ENCODE data around the gene EMC1. TPM values are rescaled to one million over a fixed set of nuclear protein-coding genes. Genes with fewer than 3 reads are reported as not detected.
"Not testable (repeated sequence)": the region's sequence is repeated elsewhere in the genome, so short reads cannot be mapped to it uniquely, and the experiment has no call there.

Gene EMC1
- total RNA-seq, 1 donor from 2014 or later: 63.8 TPM

- TF ChIP-seq CTCF (IDR thresholded peaks at IDR 0.05; ENCODE audit: unreplicated experiment): no peak
These were observed 30.3 kb downstream of the EMC1 start for GRCh38 chr1:19220991-19221390.

GRCh38 chr1:19220080-19220846 is 31.1 kb downstream of the EMC1 start:
- Mint-ChIP-seq H3K27me3 (ENCODE audit: low read depth) (no peaks in the 10 kb centered on the region), H3K27ac (peak overlapping the region; percentile 14), H3K4me1 (no peaks in the 10 kb centered on the region), H3K4me3 (no peak overlapping the region), H3K36me3 (peaks cover 45% of the 10 kb centered on the region), H3K9me3 (no peaks in the 10 kb centered on the region)
- no peak for DNase-seq (ENCODE audit: low spot score in 2 of 2, unreplicated experiment in 2 of 2)
- TF ChIP-seq CTCF (IDR thresholded peaks at IDR 0.05; ENCODE audit: unreplicated experiment): no peak

More at GRCh38 chr1:19220991-19221390, 30.3 kb downstream of the EMC1 start:
- Mint-ChIP-seq H3K27ac (no peak overlapping the region), H3K4me3 (no peak overlapping the region), H3K27me3 (ENCODE audit: low read depth) (no peaks in the 10 kb centered on the region), H3K9me3 (no peaks in the 10 kb centered on the region), H3K36me3 (peaks cover 48% of the 10 kb centered on the region), H3K4me1 (no peaks in the 10 kb centered on the region)
- DNase-seq (ENCODE audit: low spot score in 2 of 2, unreplicated experiment in 2 of 2): no peak

GRCh38 chr1:19219451-19219850 is 31.9 kb downstream of the EMC1 start:
- Mint-ChIP-seq H3K36me3 (peaks cover 41% of the 10 kb centered on the region), H3K27me3 (ENCODE audit: low read depth) (no peaks in the 10 kb centered on the region), H3K9me3 (no peaks in the 10 kb centered on the region), H3K27ac (no peak overlapping the region), H3K4me3 (no peak overlapping the region), H3K4me1 (no peaks in the 10 kb centered on the region)
- no peak for DNase-seq (ENCODE audit: low spot score in 2 of 2, unreplicated experiment in 2 of 2)
- no peak for TF ChIP-seq CTCF (IDR thresholded peaks at IDR 0.05; ENCODE audit: unreplicated experiment)

GRCh38 chr1:19216585-19216984 is 34.7 kb downstream of the EMC1 start:
- H3K4me3 Mint-ChIP-seq; H3K27me3 Mint-ChIP-seq (ENCODE audit: low read depth); H3K27ac Mint-ChIP-seq; DNase-seq (ENCODE audit: low spot score in 2 of 2, unreplicated experiment in 2 of 2); H3K9me3 Mint-ChIP-seq: not testable (repeated sequence)
- Mint-ChIP-seq H3K36me3 (peaks cover 30% of the 10 kb centered on the region), H3K4me1 (peaks cover 13% of the 10 kb centered on the region)

GRCh38 chr1:19213580-19213979 is 37.7 kb downstream of the EMC1 start:
- no peaks in the 10 kb centered on the region for H3K27me3 Mint-ChIP-seq (ENCODE audit: low read depth)
- no peak overlapping the region for H3K4me3 Mint-ChIP-seq
- no peak for TF ChIP-seq CTCF (IDR thresholded peaks at IDR 0.05; ENCODE audit: unreplicated experiment)
- no peak for DNase-seq (ENCODE audit: low spot score in 2 of 2, unreplicated experiment in 2 of 2)
- H3K27ac Mint-ChIP-seq: no peak overlapping the region
- no peaks in the 10 kb centered on the region for H3K9me3 Mint-ChIP-seq
- H3K36me3 Mint-ChIP-seq: peaks cover 12% of the 10 kb centered on the region
- H3K4me1 Mint-ChIP-seq: peaks cover 34% of the 10 kb centered on the region

GRCh38 chr1:19212167-19212566 is 39.2 kb downstream of the EMC1 start:
- Mint-ChIP-seq H3K27me3 (ENCODE audit: low read depth) (no peaks in the 10 kb centered on the region), H3K36me3 (peaks cover 7% of the 10 kb centered on the region), H3K4me3 (no peak overlapping the region), H3K4me1 (peaks cover 43% of the 10 kb centered on the region), H3K9me3 (no peaks in the 10 kb centered on the region), H3K27ac (peak overlapping the region; percentile 3)
- no peak for DNase-seq (ENCODE audit: low spot score in 2 of 2, unreplicated experiment in 2 of 2)
- no peak for TF ChIP-seq CTCF (IDR thresholded peaks at IDR 0.05; ENCODE audit: unreplicated experiment)

Data from mesothelial cell of epicardium (in vitro differentiated cells).